H1 (cell line): Measurements from ENCODE around the gene DCN. TPM values are rescaled to one million over a fixed set of nuclear protein-coding genes. Genes with fewer than 3 reads are reported as not detected.

ENCODE experiments used
- JUN ChIP-seq: IDR thresholded peaks from 2 replicates; pipeline ENCODE4 v1.6.1; 2011; ENCODE audit warnings: low read depth, mild to moderate bottlenecking, improper control_type of control experiment, low read length
- SAP30 ChIP-seq: fragments of 300-600 bp; sonication (generic); IDR thresholded peaks from 2 replicates; pipeline ENCODE4 v1.7.1; 2012; ENCODE audit warnings: low read length, moderate library complexity, mild to moderate bottlenecking, inconsistent platforms; ENCODE audit not compliant: insufficient read depth, insufficient replicate concordance
- polyA plus RNA-seq, 7 experiments: library from polyadenylated mRNA; depleted of rRNA in 3 of 7; stranded (reverse) in 5 of 7; unstranded in 2 of 7; fragments of >200 nt in 5 of 7; fragments of 200-250 nt in 2 of 7; gene quantifications; 1 replicate in 5 of 7; 2 replicates in 1 of 7; 4 replicates in 1 of 7; pipeline versions ENCODE4 v1.2.1 to v1.2.3, GENCODE V29; 2011 to 2013; ENCODE audit warnings: missing spikeins in 2 of 7, mixed read lengths in 2 of 7
- total RNA-seq: library from RNA; stranded (reverse); fragmentation: NEBNext Ultra II Directional; extraction: Animal tissue kit (Norgen Biotek cat#: 25700); gene quantifications from 2 replicates; pipeline ENCODE4 v1.2.1, GENCODE V29; 2021

The DCN gene
- total and polyA plus RNA-seq, 2 of the 8 experiments (the other 6 are each of a cell fraction or from before 2014, with no cell fraction given): not detected

DNA sequence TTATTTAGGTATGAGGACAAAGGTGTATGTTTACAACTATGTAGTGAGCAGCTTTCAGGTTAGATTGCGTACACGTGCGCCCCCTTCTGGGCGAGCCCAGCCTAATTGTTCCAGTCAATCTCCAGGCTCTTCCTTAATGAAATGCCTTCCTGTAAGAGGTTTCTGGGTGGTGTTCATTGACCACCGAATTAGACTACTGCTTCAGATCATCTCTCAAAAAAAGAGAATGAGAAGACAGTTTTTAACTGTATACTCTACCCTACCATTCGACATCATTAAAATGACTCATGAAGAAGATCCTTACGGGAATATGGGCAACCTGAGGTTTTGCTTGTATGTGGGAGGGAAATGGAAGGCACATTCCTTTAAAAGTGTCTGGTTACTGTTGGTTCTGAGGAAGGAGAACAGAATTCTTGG lies 73.5 kb downstream of the DCN start (continued):
- TF ChIP-seq SAP30: no peak
- no peak for TF ChIP-seq JUN
